HG03039 (cell line): ENCODE results near the gene NET1.

Experiments used
- ATAC-seq: cut with Tn5 transposase; IDR thresholded peaks from one replicate; pipeline ENCODE4 v1.9.1; 2021; ENCODE audit warnings: mild to moderate bottlenecking, moderate library complexity; ENCODE audit not compliant: unreplicated experiment

Gene NET1

DNA sequence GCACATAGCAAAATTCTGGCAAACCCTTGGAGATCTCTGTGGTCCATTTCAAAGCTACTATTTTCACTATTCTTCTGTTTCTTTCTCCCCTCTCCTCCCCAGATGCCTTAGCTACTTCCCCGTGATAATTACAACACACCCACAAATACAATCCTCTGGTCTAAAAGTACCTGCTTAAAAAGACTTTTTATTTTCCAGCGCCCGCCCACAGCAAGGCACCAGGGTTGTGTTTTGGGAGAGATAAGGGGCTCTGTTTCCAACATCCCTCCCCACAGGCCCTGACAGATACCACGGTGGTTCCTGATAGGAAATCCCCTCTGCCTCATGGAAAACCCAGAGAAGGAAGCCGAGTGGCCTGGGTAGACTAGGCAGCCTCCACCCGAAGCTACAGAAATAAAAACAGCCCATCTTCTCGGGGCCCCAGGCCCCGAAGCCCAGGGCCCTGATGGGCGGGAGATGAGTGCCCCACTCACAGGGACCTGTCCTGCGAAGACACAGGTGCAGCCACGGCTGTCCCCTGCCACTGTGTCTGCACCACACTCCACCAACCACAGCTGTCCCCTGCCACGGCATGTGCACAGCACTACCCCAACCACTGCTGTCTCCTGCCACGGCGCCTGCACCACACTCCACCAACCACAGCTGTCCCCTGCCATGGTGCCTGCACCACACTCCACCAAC, 67.3 kb downstream of the NET1 start:
- ATAC-seq = no peak

- no peak for ATAC-seq
These were observed 68.0 kb downstream of the NET1 start for GRCh38 chr10:5480162-5480941.

DNA sequence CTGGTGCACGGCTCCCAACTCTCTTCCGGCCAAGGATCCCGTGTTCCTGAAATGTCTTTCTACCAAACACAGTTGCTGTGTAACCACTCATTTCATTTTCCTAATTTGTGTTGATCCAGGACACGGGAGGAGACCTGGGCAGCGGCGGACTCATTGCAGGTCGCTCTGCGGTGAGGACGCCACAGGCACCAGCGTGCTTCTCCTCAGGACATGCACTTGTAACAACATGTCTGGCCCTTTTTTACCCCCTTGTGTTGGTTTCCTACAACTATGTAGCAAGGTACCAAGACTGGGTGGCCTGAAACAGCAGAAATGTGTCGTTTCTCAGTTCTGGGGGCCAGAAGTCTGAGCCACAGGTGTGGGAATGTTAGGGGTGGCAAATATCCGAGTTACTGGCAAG, 68.8 kb downstream of the NET1 start:
- no peak for ATAC-seq

GRCh38 chr10:5482016-5482415, 69.7 kb downstream of the NET1 start:
- ATAC-seq = no peak

- no peak for ATAC-seq
These were observed 71.8 kb downstream of the NET1 start for GRCh38 chr10:5484205-5484604.

- no peak for ATAC-seq
These were observed 72.9 kb downstream of the NET1 start for GRCh38 chr10:5485290-5485689.

- no peak for ATAC-seq
These were observed 73.8 kb downstream of the NET1 start for GRCh38 chr10:5485948-5486852.

GRCh38 chr10:5486853-5487235, 74.5 kb downstream of the NET1 start:
- ATAC-seq = no peak

GRCh38 chr10:5488272-5489161, 76.2 kb downstream of the NET1 start:
- ATAC-seq = no peak

GRCh38 chr10:5490032-5490431, 77.7 kb downstream of the NET1 start:
- no peak for ATAC-seq

GRCh38 chr10:5490698-5491464, 78.5 kb downstream of the NET1 start:
- no peak for ATAC-seq

- no peak for ATAC-seq
These were observed 79.1 kb downstream of the NET1 start for GRCh38 chr10:5491477-5491876.

GRCh38 chr10:5492322-5492855, 80.0 kb downstream of the NET1 start:
- no peak for ATAC-seq

GRCh38 chr10:5492929-5493576, 80.7 kb downstream of the NET1 start:
- no peak for ATAC-seq

DNA sequence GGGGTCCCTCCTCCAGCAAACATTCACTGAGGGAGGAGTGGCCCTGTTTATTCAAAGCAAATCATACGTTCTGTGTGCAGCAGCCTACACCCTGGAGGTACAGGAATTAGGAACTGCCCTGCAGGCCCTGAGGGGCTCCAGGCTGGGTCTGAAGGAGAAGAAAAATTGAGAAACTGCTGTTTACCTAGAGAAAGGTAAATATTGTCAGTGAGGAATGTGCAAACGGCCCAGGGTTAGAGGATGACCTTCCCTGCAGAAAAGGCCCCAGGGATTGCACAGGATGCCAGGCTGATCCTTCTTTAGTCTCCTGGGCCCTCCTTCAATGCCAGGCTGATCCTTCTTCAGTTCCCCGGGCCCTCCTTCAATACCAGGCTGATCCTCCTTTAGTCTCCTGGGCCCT, 81.3 kb downstream of the NET1 start:
- ATAC-seq = no peak

DNA sequence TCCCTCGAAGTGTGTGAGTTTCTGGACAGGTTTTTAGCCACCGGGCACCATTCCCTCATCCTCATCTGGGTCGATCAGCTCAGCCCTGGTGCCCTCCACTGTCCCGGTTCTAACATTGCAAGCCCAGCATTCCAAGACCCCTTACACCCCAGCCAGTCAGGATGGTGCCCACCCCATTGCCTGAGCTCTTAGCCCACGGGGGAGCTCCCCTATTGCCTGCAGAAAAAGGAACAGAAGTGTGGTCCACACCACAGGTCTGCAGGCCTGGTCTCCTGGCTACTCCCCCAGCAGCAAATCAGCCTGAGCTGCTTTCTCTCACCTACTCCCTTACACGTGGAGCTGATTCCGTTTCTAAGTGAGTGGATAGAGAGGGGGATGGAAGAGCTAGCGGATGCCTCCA, 82.3 kb downstream of the NET1 start:
- ATAC-seq = no peak

DNA sequence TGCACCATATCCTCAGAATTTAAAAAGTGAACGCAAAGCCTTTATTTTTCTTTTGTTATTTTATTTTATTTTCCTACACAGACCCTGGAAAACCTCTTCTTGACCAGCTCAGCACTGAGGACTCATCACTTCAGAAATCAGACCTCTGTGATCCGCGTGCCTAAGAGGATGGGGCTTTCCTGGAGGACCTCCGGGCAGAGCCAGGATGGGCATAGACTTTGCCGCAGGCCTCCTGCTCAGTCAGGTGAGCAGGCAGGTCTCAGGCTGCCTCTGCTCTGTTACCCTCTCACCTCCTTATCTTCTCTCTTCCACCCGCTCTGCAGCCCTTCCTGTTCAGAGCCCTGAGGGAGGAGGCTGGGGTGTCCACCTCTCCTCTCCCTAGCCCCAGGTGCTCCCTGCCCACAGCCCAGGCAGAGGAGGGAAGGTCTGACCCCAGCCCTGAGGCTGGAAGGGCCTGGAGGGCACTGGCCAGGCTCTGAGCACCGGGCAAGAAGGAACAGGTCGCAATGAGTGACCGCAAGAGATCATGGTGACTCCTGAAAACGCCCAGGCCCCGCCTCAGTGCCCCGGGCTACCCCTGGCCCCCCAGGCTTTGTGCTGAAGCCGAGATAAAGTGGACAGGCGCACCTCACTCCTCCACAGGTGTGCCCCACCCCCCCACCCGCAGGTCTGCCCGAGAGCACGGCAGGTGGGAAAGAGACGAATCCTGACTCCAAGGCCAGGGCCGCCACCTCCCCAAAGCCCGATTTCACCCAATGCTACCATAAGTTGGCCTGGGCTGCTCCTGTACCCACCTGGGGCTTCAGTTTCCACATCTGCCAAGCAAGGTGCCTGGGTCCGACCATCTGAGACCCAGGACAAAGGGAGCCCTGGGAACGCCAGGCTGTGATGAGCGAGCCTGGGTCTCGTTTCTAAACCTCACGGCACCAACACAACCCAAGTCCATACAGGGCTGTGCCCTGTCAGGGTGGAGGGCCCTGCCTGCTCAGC, 84.2 kb downstream of the NET1 start:
- ATAC-seq = no peak

GRCh38 chr10:5497289-5497688, 84.9 kb downstream of the NET1 start:
- no peak for ATAC-seq
